ENCODE results near the gene PRIM1. TPM values are rescaled to one million over a fixed set of nuclear protein-coding genes. Genes with fewer than 3 reads are reported as not detected.

The PRIM1 gene
- total RNA-seq, 1 experiment from 2014 or later = 50.7 TPM

DNA sequence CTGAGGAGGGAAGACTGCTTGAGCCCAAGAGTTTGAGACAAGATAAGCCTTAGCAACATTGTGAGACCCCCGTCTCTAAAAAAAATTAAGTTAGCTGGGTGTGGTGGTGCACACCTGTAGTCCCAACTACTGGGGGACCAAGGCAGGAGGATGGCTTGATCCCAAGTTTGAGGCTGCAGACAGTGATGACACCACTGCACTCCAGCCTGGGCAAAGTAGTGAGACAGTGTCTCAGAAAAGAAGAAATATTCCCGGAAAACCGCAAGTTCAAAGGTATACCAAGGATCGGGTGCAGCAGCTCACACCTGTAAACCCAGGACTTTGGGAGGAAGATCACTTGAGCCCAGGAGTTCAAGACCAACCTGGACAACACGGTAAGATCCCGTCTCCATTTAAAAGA is 69.8 kb downstream of the PRIM1 start:
- no peaks in the 10 kb centered on the region for H3K4me1 ChIP-seq (ENCODE audit: insufficient read depth, low read length)
- no peaks in the 10 kb centered on the region for H3K27me3 Mint-ChIP-seq (ENCODE audit: low read depth)
- no peak overlapping the region for H3K4ac ChIP-seq (ENCODE audit: low read depth, low read length)
- no peaks in the 10 kb centered on the region for H3K79me1 ChIP-seq (ENCODE audit: insufficient read depth, low read depth, low read length, poor library complexity, severe bottlenecking)
- H3K23ac ChIP-seq (ENCODE audit: insufficient read length, low read depth, low read length) = no peak overlapping the region
- H2BK12ac ChIP-seq (ENCODE audit: insufficient read length, low read depth, low read length) = no peak overlapping the region
- H3K14ac ChIP-seq (ENCODE audit: insufficient read depth, low read length) = no peak overlapping the region
- H2BK15ac ChIP-seq (ENCODE audit: low read depth, low read length) = no peak overlapping the region
- H3T11ph ChIP-seq (ENCODE audit: low read length) = no peak overlapping the region
- no peak overlapping the region for H3K56ac ChIP-seq (ENCODE audit: insufficient read length, low read depth, low read length)
- no peak overlapping the region for H3K27ac ChIP-seq (ENCODE audit: insufficient read length, low read depth, low read length)
- H3K27ac Mint-ChIP-seq = peak overlapping the region in 1 of 3 experiments; percentile 80; a peak in 1 of 7 replicates
- WGBS (ENCODE audit: extremely low coverage, insufficient read length, low lambda C conversion rate) = no CpG with 5 or more reads among the region's 6 CpGs
- no peak overlapping the region for H3K9ac ChIP-seq (ENCODE audit: extremely low read depth, insufficient read length, low read length)
- H3K36me3 Mint-ChIP-seq (ENCODE audit: insufficient read depth in 1 of 3, low read depth in 3 of 3) = peaks cover 43 to 70% (median 62%) of the 10 kb centered on the region in 3 experiments
- no peak overlapping the region for H2BK20ac ChIP-seq (ENCODE audit: low read depth, low read length, poor library complexity, severe bottlenecking)
- 0 out of 5 replicates have a peak overlapping the region, but pooled peaks of 1 of the 2 experiments have one; percentile 54 for H3K4me3 Mint-ChIP-seq
- no peaks in the 10 kb centered on the region for H4K20me1 ChIP-seq (ENCODE audit: control insufficient read depth, insufficient read depth, insufficient read length)
- H3K18ac ChIP-seq (ENCODE audit: insufficient read length, low read depth, low read length) = no peak overlapping the region
- H2AFZ ChIP-seq (ENCODE audit: low read length) = no peak overlapping the region
- H2BK5ac ChIP-seq (ENCODE audit: insufficient read length, low read length) = no peak overlapping the region
- H3K4me2 ChIP-seq (ENCODE audit: insufficient read depth, insufficient read length, low read length) = no peak overlapping the region
- no peak overlapping the region for H4K5ac ChIP-seq (ENCODE audit: insufficient read length, low read depth, low read length)
- H4K8ac ChIP-seq (replicated peaks; ENCODE audit: insufficient read length, low read depth, low read length) = no peak overlapping the region
- H3K4me1 Mint-ChIP-seq = peaks cover 20 to 27% of the 10 kb centered on the region in 2 experiments
- peaks cover 89% of the 10 kb centered on the region; the same call in 1 of the 2 replicates for H3K79me2 ChIP-seq (ENCODE audit: insufficient read depth, low read length)
- no peak overlapping the region for H4K91ac ChIP-seq (ENCODE audit: insufficient read length, low read depth, low read length)
- H2AK5ac ChIP-seq (ENCODE audit: insufficient read length, low read length) = no peak overlapping the region
- peaks cover 0 to 3% of the 10 kb centered on the region in 2 experiments; a peak in 2 of 5 replicates for H3K9me3 Mint-ChIP-seq
- TF ChIP-seq, protein P1, sequence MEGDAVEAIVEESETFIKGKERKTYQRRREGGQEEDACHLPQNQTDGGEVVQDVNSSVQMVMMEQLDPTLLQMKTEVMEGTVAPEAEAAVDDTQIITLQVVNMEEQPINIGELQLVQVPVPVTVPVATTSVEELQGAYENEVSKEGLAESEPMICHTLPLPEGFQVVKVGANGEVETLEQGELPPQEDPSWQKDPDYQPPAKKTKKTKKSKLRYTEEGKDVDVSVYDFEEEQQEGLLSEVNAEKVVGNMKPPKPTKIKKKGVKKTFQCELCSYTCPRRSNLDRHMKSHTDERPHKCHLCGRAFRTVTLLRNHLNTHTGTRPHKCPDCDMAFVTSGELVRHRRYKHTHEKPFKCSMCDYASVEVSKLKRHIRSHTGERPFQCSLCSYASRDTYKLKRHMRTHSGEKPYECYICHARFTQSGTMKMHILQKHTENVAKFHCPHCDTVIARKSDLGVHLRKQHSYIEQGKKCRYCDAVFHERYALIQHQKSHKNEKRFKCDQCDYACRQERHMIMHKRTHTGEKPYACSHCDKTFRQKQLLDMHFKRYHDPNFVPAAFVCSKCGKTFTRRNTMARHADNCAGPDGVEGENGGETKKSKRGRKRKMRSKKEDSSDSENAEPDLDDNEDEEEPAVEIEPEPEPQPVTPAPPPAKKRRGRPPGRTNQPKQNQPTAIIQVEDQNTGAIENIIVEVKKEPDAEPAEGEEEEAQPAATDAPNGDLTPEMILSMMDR (conservative IDR thresholded peaks at IDR 0.05) = no peak
- DNase-seq = peak; percentile 23
- H3K27me3 ChIP-seq (ENCODE audit: insufficient read depth, low read length) = no peaks in the 10 kb centered on the region
- no peaks in the 10 kb centered on the region for H3K9me3 ChIP-seq (ENCODE audit: control insufficient read depth, low read depth, low read length)
- no peak overlapping the region for H2BK120ac ChIP-seq (ENCODE audit: low read depth, low read length, poor library complexity, severe bottlenecking)
- peaks cover 3% of the 10 kb centered on the region for H3K23me2 ChIP-seq (ENCODE audit: insufficient read length, low read depth, low read length, poor library complexity, severe bottlenecking)

Other genes with a start within 250 kb of the PRIM1 start
- gene RBMS2, start 230.5 kb downstream of the PRIM1 start, total RNA-seq (2021) = 9.5 TPM in 2 replicates
- gene BAZ2A, start 122.0 kb downstream of the PRIM1 start, total RNA-seq (2021) = 94.1 and 108 TPM in 2 replicates
- 927 and 936 TPM in 2 replicates for gene ATP5F1B, start 106.3 kb downstream of the PRIM1 start, total RNA-seq (2021)
- gene PTGES3, start 64.0 kb downstream of the PRIM1 start, total RNA-seq (2021) = 435 and 449 TPM in 2 replicates
- gene NACA, start 27.0 kb downstream of the PRIM1 start, total RNA-seq (2021) = 1,176 and 1,204 TPM in 2 replicates
- 3.6 and 5.5 TPM in 2 replicates for gene HSD17B6, start 11.0 kb upstream of the PRIM1 start, total RNA-seq (2021)
- gene SDR9C7, start 182.1 kb upstream of the PRIM1 start, total RNA-seq (2021) = not detected in 2 replicates
- gene RDH16, start 205.3 kb upstream of the PRIM1 start, total RNA-seq (2021) = 0.31 and 0.39 TPM in 2 replicates